ENCODE data around the gene UBQLN3.

Gene UBQLN3

GRCh38 chr11:5507177-5507932, 2.4 kb downstream of the UBQLN3 start:
- Histone ChIP-seq H3K36me3 (ENCODE audit: insufficient read depth, insufficient read length, low read length) (no peaks in the 10 kb centered on the region), H3K9me3 (ENCODE audit: insufficient read depth, low read length) (no peaks in the 10 kb centered on the region), H3K27me3 (ENCODE audit: insufficient read depth, insufficient read length) (no peaks in the 10 kb centered on the region), H3K4me1 (ENCODE audit: insufficient read depth, insufficient read length) (no peaks in the 10 kb centered on the region), H3K9ac (ENCODE audit: insufficient read length, low read depth) (no peak overlapping the region), H3K4me3 (ENCODE audit: insufficient read length, low read depth) (no peak overlapping the region)
- TF ChIP-seq SUZ12 (IDR thresholded peaks at IDR 0.05; ENCODE audit: extremely low read depth, insufficient read depth, insufficient read length) (no peak), YY1 (IDR thresholded peaks at IDR 0.05; ENCODE audit: insufficient read depth, insufficient read length) (no peak), ZNF274 (IDR thresholded peaks at IDR 0.05; ENCODE audit: low read depth, low read length) (no peak)
- no peak for DNase-seq (ENCODE audit: low read depth, low spot score)

GRCh38 chr11:5505363-5506048, 4.3 kb downstream of the UBQLN3 start:
- DNase-seq (ENCODE audit: low read depth, low spot score): no peak
- TF ChIP-seq SUZ12 (IDR thresholded peaks at IDR 0.05; ENCODE audit: extremely low read depth, insufficient read depth, insufficient read length) (no peak), ZNF274 (IDR thresholded peaks at IDR 0.05; ENCODE audit: low read depth, low read length) (no peak), YY1 (IDR thresholded peaks at IDR 0.05; ENCODE audit: insufficient read depth, insufficient read length) (no peak)
- Histone ChIP-seq H3K9me3 (ENCODE audit: insufficient read depth, low read length) (no peaks in the 10 kb centered on the region), H3K9ac (ENCODE audit: insufficient read length, low read depth) (no peak overlapping the region), H3K36me3 (ENCODE audit: insufficient read depth, insufficient read length, low read length) (no peaks in the 10 kb centered on the region), H3K4me1 (ENCODE audit: insufficient read depth, insufficient read length) (no peaks in the 10 kb centered on the region), H3K4me3 (ENCODE audit: insufficient read length, low read depth) (no peak overlapping the region), H3K27me3 (ENCODE audit: insufficient read depth, insufficient read length) (no peaks in the 10 kb centered on the region)

GRCh38 chr11:5504403-5504921, 5.3 kb downstream of the UBQLN3 start:
- Histone ChIP-seq H3K9ac (ENCODE audit: insufficient read length, low read depth) (no peak overlapping the region), H3K9me3 (ENCODE audit: insufficient read depth, low read length) (no peaks in the 10 kb centered on the region)

GRCh38 chr11:5500393-5500801, 9.4 kb downstream of the UBQLN3 start:
- Histone ChIP-seq H3K27me3 (ENCODE audit: insufficient read depth, insufficient read length) (no peaks in the 10 kb centered on the region), H3K4me3 (ENCODE audit: insufficient read length, low read depth) (no peak overlapping the region), H3K4me1 (ENCODE audit: insufficient read depth, insufficient read length) (no peaks in the 10 kb centered on the region), H3K36me3 (ENCODE audit: insufficient read depth, insufficient read length, low read length) (no peaks in the 10 kb centered on the region), H3K9ac (ENCODE audit: insufficient read length, low read depth) (no peak overlapping the region), H3K9me3 (ENCODE audit: insufficient read depth, low read length) (no peaks in the 10 kb centered on the region)
- DNase-seq (ENCODE audit: low read depth, low spot score): no peak
- TF ChIP-seq YY1 (IDR thresholded peaks at IDR 0.05; ENCODE audit: insufficient read depth, insufficient read length): no peak
- no peak for TF ChIP-seq SUZ12 (IDR thresholded peaks at IDR 0.05; ENCODE audit: extremely low read depth, insufficient read depth, insufficient read length)
- no peak for TF ChIP-seq ZNF274 (IDR thresholded peaks at IDR 0.05; ENCODE audit: low read depth, low read length)

More at GRCh38 chr11:5504403-5504921, 5.3 kb downstream of the UBQLN3 start:
- TF ChIP-seq YY1 (IDR thresholded peaks at IDR 0.05; ENCODE audit: insufficient read depth, insufficient read length) (no peak), SUZ12 (IDR thresholded peaks at IDR 0.05; ENCODE audit: extremely low read depth, insufficient read depth, insufficient read length) (no peak), ZNF274 (IDR thresholded peaks at IDR 0.05; ENCODE audit: low read depth, low read length) (no peak)
- Histone ChIP-seq H3K27me3 (ENCODE audit: insufficient read depth, insufficient read length) (no peaks in the 10 kb centered on the region), H3K4me1 (ENCODE audit: insufficient read depth, insufficient read length) (no peaks in the 10 kb centered on the region), H3K4me3 (ENCODE audit: insufficient read length, low read depth) (no peak overlapping the region), H3K36me3 (ENCODE audit: insufficient read depth, insufficient read length, low read length) (no peaks in the 10 kb centered on the region)
- no peak for DNase-seq (ENCODE audit: low read depth, low spot score)

GRCh38 chr11:5499671-5500070, 10.1 kb downstream of the UBQLN3 start:
- no peak overlapping the region for H3K9ac ChIP-seq (ENCODE audit: insufficient read length, low read depth)
- TF ChIP-seq SUZ12 (IDR thresholded peaks at IDR 0.05; ENCODE audit: extremely low read depth, insufficient read depth, insufficient read length) (no peak), ZNF274 (IDR thresholded peaks at IDR 0.05; ENCODE audit: low read depth, low read length) (no peak), YY1 (IDR thresholded peaks at IDR 0.05; ENCODE audit: insufficient read depth, insufficient read length) (no peak)

GRCh38 chr11:5489576-5490357, 20.0 kb downstream of the UBQLN3 start:
- Histone ChIP-seq H3K4me1 (ENCODE audit: insufficient read depth, insufficient read length) (no peaks in the 10 kb centered on the region), H3K9me3 (ENCODE audit: insufficient read depth, low read length) (no peaks in the 10 kb centered on the region)
- TF ChIP-seq SUZ12 (IDR thresholded peaks at IDR 0.05; ENCODE audit: extremely low read depth, insufficient read depth, insufficient read length): no peak
- no peak for TF ChIP-seq ZNF274 (IDR thresholded peaks at IDR 0.05; ENCODE audit: low read depth, low read length)
- no peak for TF ChIP-seq YY1 (IDR thresholded peaks at IDR 0.05; ENCODE audit: insufficient read depth, insufficient read length)

More at GRCh38 chr11:5499671-5500070, 10.1 kb downstream of the UBQLN3 start:
- H3K36me3 ChIP-seq (ENCODE audit: insufficient read depth, insufficient read length, low read length): no peaks in the 10 kb centered on the region
- no peaks in the 10 kb centered on the region for H3K27me3 ChIP-seq (ENCODE audit: insufficient read depth, insufficient read length)
- H3K4me1 ChIP-seq (ENCODE audit: insufficient read depth, insufficient read length): no peaks in the 10 kb centered on the region
- no peak for DNase-seq (ENCODE audit: low read depth, low spot score)
- H3K4me3 ChIP-seq (ENCODE audit: insufficient read length, low read depth): no peak overlapping the region
- no peaks in the 10 kb centered on the region for H3K9me3 ChIP-seq (ENCODE audit: insufficient read depth, low read length)

More at GRCh38 chr11:5489576-5490357, 20.0 kb downstream of the UBQLN3 start:
- no peak overlapping the region for H3K4me3 ChIP-seq (ENCODE audit: insufficient read length, low read depth)
- no peak overlapping the region for H3K9ac ChIP-seq (ENCODE audit: insufficient read length, low read depth)
- no peaks in the 10 kb centered on the region for H3K27me3 ChIP-seq (ENCODE audit: insufficient read depth, insufficient read length)
- DNase-seq (ENCODE audit: low read depth, low spot score): no peak
- H3K36me3 ChIP-seq (ENCODE audit: insufficient read depth, insufficient read length, low read length): no peaks in the 10 kb centered on the region

Measured in NT2/D1 (cell line).